Measurements from ENCODE around the gene FBXO21. TPM values are rescaled to one million over a fixed set of nuclear protein-coding genes. Genes with fewer than 3 reads are reported as not detected.

The FBXO21 gene
- polyA plus RNA-seq, 3 donors: 7.7 to 19.1 (median 17.2) TPM

- no peaks in the 10 kb centered on the region for H3K4me1 Mint-ChIP-seq
- no peaks in the 10 kb centered on the region for H3K27me3 ChIP-seq (ENCODE audit: control insufficient read depth in 2 of 2, insufficient read depth in 2 of 2, low read length in 2 of 2)
- H3K36me3 Mint-ChIP-seq: no peaks in the 10 kb centered on the region
- no peaks in the 10 kb centered on the region for H3K9me3 ChIP-seq (replicated peaks in 1 of 2; ENCODE audit: control insufficient read depth in 1 of 2, insufficient read depth in 1 of 2, low read length in 2 of 2)
- H3K27ac Mint-ChIP-seq: no peak overlapping the region
- no peak overlapping the region for H3K27ac ChIP-seq (ENCODE audit: low read depth in 1 of 2, low read length in 2 of 2)
- WGBS (ENCODE audit: insufficient coverage): 0% methylated on average over 1 of the region's 2 CpGs
- H3K36me3 ChIP-seq (replicated peaks in 1 of 2; ENCODE audit: control insufficient read depth in 1 of 2, insufficient read depth in 2 of 2, low read length in 2 of 2): no peaks in the 10 kb centered on the region
- no peaks in the 10 kb centered on the region for H3K9me3 Mint-ChIP-seq
- H4K20me1 ChIP-seq (ENCODE audit: insufficient read depth, low read length): no peaks in the 10 kb centered on the region
- TF ChIP-seq CTCF (IDR thresholded peaks at IDR 0.05): no peak
- DNase-seq: no peak
- no peak overlapping the region for H3K4me2 ChIP-seq (replicated peaks; ENCODE audit: extremely low read depth, low read length, poor library complexity, severe bottlenecking)
- no peaks in the 10 kb centered on the region for H3K4me1 ChIP-seq (ENCODE audit: control insufficient read depth in 1 of 2, insufficient read depth in 2 of 2, low read length in 2 of 2)
- H3K79me2 ChIP-seq (ENCODE audit: insufficient read depth, low read length): no peaks in the 10 kb centered on the region
- intact Hi-C loops (cut with micrococcal nuclease): loop anchor here in 1 of 2 donors (5.0 kb wide), 1 partner anchor 602 kb away; no protein-coding TSS in a partner anchor
- no peak overlapping the region for H2AFZ ChIP-seq (ENCODE audit: insufficient read depth, low read depth, low read length, poor library complexity, severe bottlenecking)
- peaks cover 4 to 14% (median 12%) of the 10 kb centered on the region in 3 donors for H3K27me3 Mint-ChIP-seq (ENCODE audit: low read depth in 3 of 3)
- H3K9ac ChIP-seq (ENCODE audit: insufficient read depth, low read length, poor library complexity, severe bottlenecking): no peak overlapping the region
- no peak overlapping the region for H3K4me3 Mint-ChIP-seq
- no peak overlapping the region for H3K4me3 ChIP-seq (replicated peaks in 1 of 3; ENCODE audit: low read depth in 2 of 3, low read length in 3 of 3)
These were observed 45.0 kb upstream of the FBXO21 start for GRCh38 chr12:117235261-117235660.

GRCh38 chr12:117234441-117234840 is 44.2 kb upstream of the FBXO21 start:
- 77% methylated on average over 14 of the region's 15 CpGs for WGBS (ENCODE audit: insufficient coverage)
- peaks cover 6 to 14% (median 12%) of the 10 kb centered on the region in 3 donors for H3K27me3 Mint-ChIP-seq (ENCODE audit: low read depth in 3 of 3)
- no peak overlapping the region for H3K4me3 Mint-ChIP-seq
- no peaks in the 10 kb centered on the region for H3K36me3 Mint-ChIP-seq
- DNase-seq: no peak
- no peak overlapping the region for H3K4me2 ChIP-seq (replicated peaks; ENCODE audit: extremely low read depth, low read length, poor library complexity, severe bottlenecking)
- intact Hi-C loops (cut with micrococcal nuclease): no loop called here
- no peak overlapping the region for H2AFZ ChIP-seq (ENCODE audit: insufficient read depth, low read depth, low read length, poor library complexity, severe bottlenecking)
- H3K4me1 Mint-ChIP-seq: no peaks in the 10 kb centered on the region
- no peaks in the 10 kb centered on the region for H3K9me3 Mint-ChIP-seq
- no peaks in the 10 kb centered on the region for H4K20me1 ChIP-seq (ENCODE audit: insufficient read depth, low read length)
- no peaks in the 10 kb centered on the region for H3K4me1 ChIP-seq (ENCODE audit: control insufficient read depth in 1 of 2, insufficient read depth in 2 of 2, low read length in 2 of 2)
- no peak overlapping the region for H3K27ac ChIP-seq (ENCODE audit: low read depth in 1 of 2, low read length in 2 of 2)
- no peaks in the 10 kb centered on the region for H3K36me3 ChIP-seq (replicated peaks in 1 of 2; ENCODE audit: control insufficient read depth in 1 of 2, insufficient read depth in 2 of 2, low read length in 2 of 2)
- H3K9ac ChIP-seq (ENCODE audit: insufficient read depth, low read length, poor library complexity, severe bottlenecking): no peak overlapping the region
- H3K4me3 ChIP-seq (replicated peaks in 1 of 3; ENCODE audit: low read depth in 2 of 3, low read length in 3 of 3): no peak overlapping the region
- TF ChIP-seq CTCF (IDR thresholded peaks at IDR 0.05): no peak
- no peaks in the 10 kb centered on the region for H3K9me3 ChIP-seq (replicated peaks in 1 of 2; ENCODE audit: control insufficient read depth in 1 of 2, insufficient read depth in 1 of 2, low read length in 2 of 2)
- H3K79me2 ChIP-seq (ENCODE audit: insufficient read depth, low read length): no peaks in the 10 kb centered on the region
- no peak overlapping the region for H3K27ac Mint-ChIP-seq
- H3K27me3 ChIP-seq (ENCODE audit: control insufficient read depth in 2 of 2, insufficient read depth in 2 of 2, low read length in 2 of 2): no peaks in the 10 kb centered on the region
